NCI-H1436 (cell line): ENCODE results near the gene ENPP6.
"Not testable (repeated sequence)": the region's sequence is repeated elsewhere in the genome, so short reads cannot be mapped to it uniquely, and the experiment has no call there.

Experiments used
- DNase-seq: peaks from one replicate; lab custom pipeline; 2025; lab: John Stamatoyannopoulos, UW

The ENPP6 gene

GRCh38 chr4:184148738-184149637 is 68.7 kb downstream of the ENPP6 start:
- no peak for DNase-seq

- DNase-seq: no peak
Measured at GRCh38 chr4:184147858-184148737, 69.6 kb downstream of the ENPP6 start.

GRCh38 chr4:184146951-184147350 is 70.7 kb downstream of the ENPP6 start:
- no peak for DNase-seq

GRCh38 chr4:184145596-184145995 is 72.1 kb downstream of the ENPP6 start:
- no peak for DNase-seq

- no peak for DNase-seq
Measured at GRCh38 chr4:184143770-184144564, 73.7 kb downstream of the ENPP6 start.

GRCh38 chr4:184142121-184143000 is 75.3 kb downstream of the ENPP6 start:
- no peak for DNase-seq

GRCh38 chr4:184140901-184141300 is 76.8 kb downstream of the ENPP6 start:
- DNase-seq: not testable (repeated sequence)

GRCh38 chr4:184136525-184136924 is 81.1 kb downstream of the ENPP6 start:
- DNase-seq: no peak

- DNase-seq: no peak
Measured at GRCh38 chr4:184126800-184127199, 90.9 kb downstream of the ENPP6 start.

- DNase-seq: no peak
Measured at GRCh38 chr4:184122631-184123408, 94.9 kb downstream of the ENPP6 start.

GRCh38 chr4:184120549-184121127 is 97.0 kb downstream of the ENPP6 start:
- DNase-seq: no peak

- DNase-seq: no peak
Measured at GRCh38 chr4:184117662-184118199, 99.9 kb downstream of the ENPP6 start.

GRCh38 chr4:184115399-184115798 is 102.3 kb downstream of the ENPP6 start:
- no peak for DNase-seq

GRCh38 chr4:184114431-184114830 is 103.2 kb downstream of the ENPP6 start:
- DNase-seq: no peak

- DNase-seq: no peak
Measured at GRCh38 chr4:184112006-184112550, 105.6 kb downstream of the ENPP6 start.

- no peak for DNase-seq
Measured at GRCh38 chr4:184111233-184111832, 106.3 kb downstream of the ENPP6 start.

- no peak for DNase-seq
Measured at GRCh38 chr4:184110452-184111224, 107.0 kb downstream of the ENPP6 start.

- no peak for DNase-seq
Measured at GRCh38 chr4:184108006-184108501, 109.6 kb downstream of the ENPP6 start.
